Right hindlimb (tissue), 1 donor: ENCODE measurements around the gene SURF4.
A peak's percentile ranks its signal among the peaks of the same experiment; 100 is the strongest.
"Not testable (repeated sequence)": the region's sequence is repeated elsewhere in the genome, so short reads cannot be mapped to it uniquely, and the experiment has no call there.

Source experiments
- DNase-seq: peaks from one replicate; pipeline ENCODE4 v3.0.0-alpha.2; 2018

The SURF4 gene

DNA sequence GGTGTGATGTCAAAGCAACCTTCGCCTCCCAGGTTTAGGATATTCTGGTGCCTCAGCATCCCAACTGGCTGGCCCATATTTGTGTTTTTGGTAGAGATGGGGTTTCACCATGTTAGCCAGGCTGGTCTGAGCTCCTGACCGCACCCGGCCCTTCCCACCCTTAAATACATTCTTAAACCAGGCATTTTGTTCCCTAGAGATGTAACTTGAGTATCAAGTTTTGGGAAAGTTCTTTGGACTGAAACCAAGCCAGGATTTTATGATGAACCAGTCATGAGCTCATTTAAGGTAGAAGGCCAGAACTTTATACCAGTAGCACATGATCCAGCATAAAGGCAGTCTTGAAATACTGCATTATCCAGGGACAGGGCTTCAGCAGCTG lies 24.3 kb downstream of the SURF4 start:
- DNase-seq, result no peak

- DNase-seq, result no peak
These were observed 25.8 kb downstream of the SURF4 start for GRCh38 chr9:133349965-133350616.

GRCh38 chr9:133348718-133349573 lies 26.9 kb downstream of the SURF4 start:
- DNase-seq, result no peak

GRCh38 chr9:133347985-133348717 lies 27.7 kb downstream of the SURF4 start, which contains the start of the genes MED22 and RPL7A:
TSS of gene MED22 (minus strand) at chr9:133348131. CDS start at chr9:133346662, 1,469 bp downstream.
TSS of gene RPL7A (plus strand) at chr9:133348218. CDS start at chr9:133348244, 26 bp downstream.
- peak; percentile 96 for DNase-seq

GRCh38 chr9:133347515-133347984 lies 28.3 kb downstream of the SURF4 start:
- DNase-seq, result no peak

- DNase-seq, result no peak
These were observed 29.7 kb downstream of the SURF4 start for GRCh38 chr9:133346021-133346785.

GRCh38 chr9:133345596-133345995 lies 30.3 kb downstream of the SURF4 start:
- DNase-seq, result no peak

- DNase-seq, result no peak
These were observed 30.9 kb downstream of the SURF4 start for GRCh38 chr9:133344979-133345378.

DNA sequence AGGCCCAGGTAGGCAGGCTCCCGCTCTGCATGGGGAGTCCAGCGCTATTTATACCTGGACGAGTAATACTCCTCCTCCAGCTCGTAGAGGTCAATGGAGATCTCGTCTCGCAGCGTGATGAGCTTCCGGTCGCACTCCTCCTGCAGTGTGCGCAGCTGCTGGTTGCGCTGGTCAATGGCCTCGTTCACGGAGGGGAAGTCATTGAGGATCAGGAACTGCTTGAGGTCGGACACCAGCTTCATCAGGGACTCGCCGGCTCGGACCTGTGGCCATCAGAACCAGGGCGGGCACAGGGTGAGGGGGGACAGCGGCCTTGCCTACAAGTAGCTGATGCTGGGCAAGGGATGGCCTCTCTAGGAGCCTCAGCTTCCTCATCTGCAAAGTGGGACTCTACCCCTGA lies 31.8 kb downstream of the SURF4 start:
- DNase-seq, result no peak

GRCh38 chr9:133342570-133342969 lies 33.3 kb downstream of the SURF4 start:
- DNase-seq, result no peak

GRCh38 chr9:133342069-133342406 lies 33.8 kb downstream of the SURF4 start:
- DNase-seq, result no peak

DNA sequence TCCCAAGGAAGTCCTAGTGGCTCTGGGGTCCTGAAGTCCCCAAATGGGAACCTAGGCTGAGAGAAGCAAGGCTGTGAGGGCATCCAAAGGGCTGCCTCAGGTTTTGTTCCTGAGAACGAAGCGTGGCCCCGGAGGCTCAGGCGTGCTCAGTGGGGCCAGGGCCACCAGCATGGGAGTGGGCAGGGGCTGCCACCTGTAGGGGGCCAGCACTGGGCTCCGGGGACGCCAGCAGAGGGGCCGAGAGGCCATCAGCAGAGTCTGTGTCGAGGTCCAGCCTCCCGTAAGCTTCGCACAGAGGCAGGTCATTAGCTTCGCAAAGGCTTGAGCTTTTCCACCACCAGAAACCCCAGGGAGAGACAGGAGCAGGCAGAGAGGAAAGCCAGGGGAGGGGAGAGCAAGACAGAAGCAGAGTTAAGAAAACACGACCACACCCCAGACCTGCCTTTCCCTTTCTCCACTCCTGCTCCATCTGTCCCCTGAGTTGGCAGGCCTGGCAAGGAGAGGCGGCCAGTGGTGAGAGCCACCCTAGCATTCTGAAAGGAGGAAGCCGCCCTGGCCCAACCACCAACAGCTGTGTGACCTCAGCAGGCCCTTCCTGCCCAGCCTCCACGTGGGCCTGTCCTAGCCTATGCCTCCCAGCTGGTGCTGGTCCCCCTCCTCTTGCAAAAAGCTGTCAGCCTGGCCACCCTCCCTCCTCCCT lies 34.3 kb downstream of the SURF4 start:
- DNase-seq, result no peak

DNA sequence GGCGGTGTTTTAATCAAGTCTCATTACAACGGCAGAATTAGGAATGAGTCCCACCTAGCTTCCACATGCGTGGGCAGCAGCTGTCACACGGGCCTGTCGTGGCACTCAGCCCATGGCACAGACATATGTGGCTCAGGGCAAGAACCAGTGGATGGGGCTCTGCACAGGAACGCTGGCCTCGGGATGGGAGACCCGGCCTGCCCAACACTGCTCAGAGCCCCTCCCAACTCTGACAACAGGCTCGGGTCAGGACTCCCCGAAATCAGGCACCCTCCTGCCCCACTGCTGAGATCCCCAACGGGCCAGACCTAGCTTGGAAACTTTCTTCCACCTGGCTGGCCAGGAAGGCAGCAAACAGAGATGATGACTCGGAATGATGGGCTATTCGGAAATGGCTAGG lies 34.9 kb downstream of the SURF4 start:
- DNase-seq, result no peak

GRCh38 chr9:133340256-133340655 lies 35.6 kb downstream of the SURF4 start:
- DNase-seq, result no peak

DNA sequence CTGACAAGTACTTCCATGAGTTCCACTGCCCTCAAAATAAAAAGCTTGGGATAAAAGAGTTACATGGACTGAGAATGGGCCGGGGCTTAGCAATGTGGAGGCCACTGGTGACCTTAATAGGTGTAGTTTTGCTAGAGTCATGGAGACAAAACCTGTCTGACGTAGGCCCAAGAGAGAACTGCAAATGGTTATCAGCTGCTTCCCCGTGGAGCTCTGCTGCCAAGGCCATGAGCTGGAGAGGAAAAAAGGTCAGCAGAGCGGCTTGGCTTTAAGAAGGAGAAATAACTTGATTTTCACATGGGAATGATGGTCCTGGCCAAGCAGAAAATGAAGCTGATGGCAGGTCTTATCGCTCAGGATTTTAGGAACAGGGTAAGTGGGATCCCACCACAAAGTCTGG lies 36.2 kb downstream of the SURF4 start:
- no peak for DNase-seq

GRCh38 chr9:133335924-133336811 lies 39.7 kb downstream of the SURF4 start, which contains the start of gene SURF6:
TSS of gene SURF6 (minus strand) at chr9:133336188. CDS start at chr9:133336132, 56 bp downstream.
- peak; percentile 93 for DNase-seq

DNA sequence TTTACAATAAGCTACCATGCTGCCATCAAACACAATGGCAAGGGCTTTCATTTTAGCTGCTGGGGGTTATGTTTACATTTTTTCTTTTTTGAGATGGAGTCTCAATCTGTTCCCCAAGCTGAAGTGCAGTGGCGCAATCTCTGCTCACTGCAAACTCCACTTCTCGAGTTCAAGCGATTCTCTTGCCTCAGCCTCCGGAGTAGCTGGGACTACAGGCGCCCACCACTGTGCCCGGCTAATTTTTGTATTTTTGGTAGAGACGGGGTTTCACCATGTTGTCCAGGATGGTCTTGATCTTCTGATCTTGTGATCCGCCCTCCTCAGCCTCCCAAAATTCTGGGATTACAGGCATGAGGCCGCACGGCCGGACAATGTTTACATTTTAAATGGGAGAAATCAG lies 41.0 kb downstream of the SURF4 start:
- not testable (repeated sequence) for DNase-seq

GRCh38 chr9:133334161-133334560 lies 41.7 kb downstream of the SURF4 start:
- no peak for DNase-seq

- no peak for DNase-seq
These were observed 42.3 kb downstream of the SURF4 start for GRCh38 chr9:133333566-133333965.

GRCh38 chr9:133333011-133333410 lies 42.8 kb downstream of the SURF4 start:
- DNase-seq, result no peak

DNA sequence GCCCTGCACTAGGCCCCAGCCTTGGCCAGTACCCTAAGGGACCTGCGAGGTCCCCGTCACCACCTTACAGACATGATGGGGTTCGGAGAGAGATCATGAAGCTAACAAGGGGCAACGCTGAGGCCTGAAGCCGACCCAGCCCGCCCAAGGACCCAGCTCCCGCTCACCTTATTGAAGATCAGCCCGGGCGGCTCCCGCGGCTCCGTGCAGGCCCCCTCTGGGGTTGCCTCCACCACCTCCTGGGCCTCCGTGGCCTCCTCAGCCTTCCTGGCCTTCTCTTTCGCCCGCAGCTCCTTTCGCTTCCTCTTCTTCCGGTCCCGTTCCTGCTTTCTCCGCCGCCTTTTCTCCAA lies 43.5 kb downstream of the SURF4 start:
- no peak for DNase-seq
